ENCODE results near the gene AQP3. TPM values are rescaled to one million over a fixed set of nuclear protein-coding genes. Genes with fewer than 3 reads are reported as not detected.
"Not testable (repeated sequence)": the region's sequence is repeated elsewhere in the genome, so short reads cannot be mapped to it uniquely, and the experiment has no call there.

Gene AQP3
- total RNA-seq, 1 experiment from 2014 or later: 1.0 TPM

DNA sequence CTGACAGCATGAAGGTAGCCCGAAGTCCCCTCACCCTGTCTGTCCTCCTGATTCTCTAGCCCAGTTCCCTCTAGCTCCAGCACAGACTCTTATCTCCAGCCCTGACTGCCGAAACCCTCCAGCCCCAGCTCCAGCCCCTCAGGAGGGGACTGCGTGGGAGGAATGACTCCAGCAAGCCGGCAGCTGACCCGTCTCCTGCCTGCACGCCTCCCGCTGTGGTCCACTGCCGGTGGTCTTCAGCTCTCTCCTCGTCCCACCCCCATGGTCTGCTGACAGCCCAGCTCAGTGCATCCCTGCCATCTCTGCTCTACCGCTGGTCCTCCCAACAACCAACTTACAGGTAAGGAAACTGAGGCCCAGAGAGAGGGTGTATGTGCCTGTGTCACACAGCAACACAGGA lies 45.6 kb downstream of the AQP3 start:
- in situ Hi-C loops (cut with HindIII; ENCODE audit: low pct_unique_long_range_greater_than_20kb, low sequenced_read_pairs); H3K27ac ChIP-seq (ENCODE audit: low read length); BruUV-seq (replicated peaks); H3K4me3 ChIP-seq (ENCODE audit: low read depth in 2 of 2, low read length in 2 of 2); DNase-seq (ENCODE audit: low read depth, low spot score); POLR2A ChIA-PET; H3K9me3 ChIP-seq (ENCODE audit: control insufficient read depth, insufficient read depth, low read depth, low read length); H3K27me3 ChIP-seq (ENCODE audit: control insufficient read depth, insufficient read depth, low read length); H3K4me1 ChIP-seq (ENCODE audit: control insufficient read depth, insufficient read depth, low read length); H3K36me3 ChIP-seq (ENCODE audit: control insufficient read depth, insufficient read depth, low read length); ATAC-seq: not testable (repeated sequence)
- intact Hi-C loops (cut with micrococcal nuclease; ENCODE audit: unreplicated experiment): loop anchor here (5.0 kb wide), 1 partner anchor 50 kb away; no protein-coding TSS in a partner anchor
- CTCF ChIA-PET: interaction anchor here (0.7 to 3.0 kb wide), 3 partner anchors 13 to 122 kb away, joined by 3 to 11 read pairs (median 4); partner anchors contain the start of gene ANKRD18B

DNA sequence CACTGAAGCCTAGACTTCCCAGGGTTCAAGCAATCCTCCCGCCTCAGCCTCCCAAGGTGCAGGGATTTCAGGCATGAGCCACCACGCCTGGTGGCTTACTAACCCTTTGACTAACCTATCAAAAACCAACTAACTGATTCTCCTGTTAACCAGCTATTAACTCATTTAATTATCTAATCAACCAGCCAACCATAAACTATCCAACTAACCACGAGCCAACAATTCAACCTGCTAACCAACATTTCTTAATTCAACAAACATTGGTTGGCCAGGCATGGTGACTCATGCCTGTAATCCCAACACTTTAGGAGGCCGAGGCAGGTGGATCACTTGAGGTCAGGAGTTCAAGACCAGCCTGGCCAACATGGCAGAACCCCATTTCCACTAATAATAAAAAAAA lies 48.3 kb downstream of the AQP3 start:
- H3K4me3 ChIP-seq (ENCODE audit: low read depth in 2 of 2, low read length in 2 of 2); POLR2A ChIA-PET; DNase-seq (ENCODE audit: low read depth, low spot score); BruUV-seq (replicated peaks); H3K27ac ChIP-seq (ENCODE audit: low read length); in situ Hi-C loops (cut with HindIII; ENCODE audit: low pct_unique_long_range_greater_than_20kb, low sequenced_read_pairs); intact Hi-C loops (cut with micrococcal nuclease; ENCODE audit: unreplicated experiment); H3K4me1 ChIP-seq (ENCODE audit: control insufficient read depth, insufficient read depth, low read length); H3K9me3 ChIP-seq (ENCODE audit: control insufficient read depth, insufficient read depth, low read depth, low read length); H3K36me3 ChIP-seq (ENCODE audit: control insufficient read depth, insufficient read depth, low read length); ATAC-seq; CTCF ChIA-PET; H3K27me3 ChIP-seq (ENCODE audit: control insufficient read depth, insufficient read depth, low read length): not testable (repeated sequence)

DNA sequence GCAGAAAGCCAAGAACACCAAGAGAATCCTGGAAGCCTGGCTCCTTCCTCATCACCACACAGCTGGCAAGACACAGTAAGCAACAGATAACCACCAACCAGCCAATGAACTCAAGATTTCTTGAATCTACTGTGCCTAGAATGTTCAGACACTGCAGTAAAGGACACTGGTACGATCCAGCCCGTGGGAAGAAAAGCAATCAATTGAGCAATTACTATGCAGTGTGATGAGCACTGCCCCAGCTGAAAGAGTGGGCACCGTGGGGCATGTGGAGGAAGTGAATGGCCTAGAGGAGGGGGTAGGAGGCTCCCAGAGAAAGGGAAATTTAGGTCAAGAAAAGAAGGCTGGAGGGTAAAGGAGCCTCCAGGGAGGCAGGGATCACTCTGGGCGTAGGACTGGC lies 49.6 kb downstream of the AQP3 start:
- H3K27ac ChIP-seq (ENCODE audit: low read length); in situ Hi-C loops (cut with HindIII; ENCODE audit: low pct_unique_long_range_greater_than_20kb, low sequenced_read_pairs); ATAC-seq; H3K9me3 ChIP-seq (ENCODE audit: control insufficient read depth, insufficient read depth, low read depth, low read length); POLR2A ChIA-PET; intact Hi-C loops (cut with micrococcal nuclease; ENCODE audit: unreplicated experiment); H3K27me3 ChIP-seq (ENCODE audit: control insufficient read depth, insufficient read depth, low read length); DNase-seq (ENCODE audit: low read depth, low spot score); H3K4me1 ChIP-seq (ENCODE audit: control insufficient read depth, insufficient read depth, low read length); H3K4me3 ChIP-seq (ENCODE audit: low read depth in 2 of 2, low read length in 2 of 2); BruUV-seq (replicated peaks); H3K36me3 ChIP-seq (ENCODE audit: control insufficient read depth, insufficient read depth, low read length): not testable (repeated sequence)
- CTCF ChIA-PET: interaction anchor here (0.9 kb wide), 1 partner anchor 23 kb away, joined by 3 read pairs; no protein-coding TSS in a partner anchor

DNA sequence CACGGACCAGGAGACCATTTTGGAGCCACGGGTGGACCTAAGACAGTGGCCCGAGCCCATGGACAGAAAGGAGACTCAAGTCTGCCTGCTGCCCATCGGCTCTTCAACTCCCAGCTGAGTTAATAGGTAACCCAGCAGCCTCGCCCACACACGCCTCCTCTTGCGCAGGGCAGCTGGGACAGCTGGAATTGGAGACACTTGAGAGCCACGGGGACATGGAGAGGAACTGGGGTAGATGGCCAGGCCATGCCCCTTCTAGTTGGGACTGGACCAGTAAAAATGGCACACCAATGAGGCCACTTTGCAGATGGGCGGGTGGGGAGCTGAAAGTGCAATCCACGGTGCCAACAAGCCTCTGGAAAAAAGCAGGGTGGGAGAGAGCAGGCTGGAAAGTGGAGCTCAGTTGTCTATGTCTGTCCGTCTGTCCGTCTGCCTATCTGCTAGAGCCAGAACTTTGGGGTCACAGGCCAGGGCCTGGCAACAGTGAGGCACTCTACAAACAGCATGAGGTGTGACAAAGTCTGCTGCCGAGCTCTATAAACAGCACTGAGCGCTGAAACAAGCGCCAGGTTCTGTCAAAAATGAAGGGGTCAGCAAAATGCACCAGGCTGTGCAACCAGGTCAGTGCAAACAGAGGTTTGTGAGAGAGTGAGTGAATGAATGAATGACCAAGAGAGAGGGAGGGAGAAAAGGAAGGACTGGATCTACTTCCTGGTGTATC lies 52.1 kb downstream of the AQP3 start:
- in situ Hi-C loops (cut with HindIII; ENCODE audit: low pct_unique_long_range_greater_than_20kb, low sequenced_read_pairs); H3K27me3 ChIP-seq (ENCODE audit: control insufficient read depth, insufficient read depth, low read length); BruUV-seq (replicated peaks); H3K36me3 ChIP-seq (ENCODE audit: control insufficient read depth, insufficient read depth, low read length); ATAC-seq; H3K4me1 ChIP-seq (ENCODE audit: control insufficient read depth, insufficient read depth, low read length); H3K9me3 ChIP-seq (ENCODE audit: control insufficient read depth, insufficient read depth, low read depth, low read length); H3K4me3 ChIP-seq (ENCODE audit: low read depth in 2 of 2, low read length in 2 of 2); intact Hi-C loops (cut with micrococcal nuclease; ENCODE audit: unreplicated experiment); H3K27ac ChIP-seq (ENCODE audit: low read length); CTCF ChIA-PET; DNase-seq (ENCODE audit: low read depth, low spot score): not testable (repeated sequence)
- POLR2A ChIA-PET: interaction anchor here (0.7 kb wide), 1 partner anchor 79 kb away, joined by 4 read pairs; no protein-coding TSS in a partner anchor

DNA sequence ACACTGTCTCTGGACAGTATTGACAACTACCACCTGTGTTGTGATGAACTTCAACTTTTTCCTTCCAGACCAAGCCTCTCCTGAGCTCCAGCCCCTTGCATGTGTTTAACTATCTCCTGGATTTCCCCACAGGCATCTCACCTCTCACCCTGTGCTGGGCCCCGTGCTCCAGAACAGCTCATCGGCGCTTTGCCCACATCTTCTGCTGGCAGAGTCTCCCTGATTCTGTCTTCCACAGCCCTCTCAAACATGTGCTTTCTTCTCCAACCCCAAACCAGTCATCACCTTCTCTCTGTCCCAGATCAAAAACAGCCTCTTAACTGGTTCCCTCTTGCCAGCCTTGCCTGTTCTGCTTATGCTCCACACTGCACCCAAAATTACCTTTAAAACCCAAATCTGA lies 53.4 kb downstream of the AQP3 start:
- intact Hi-C loops (cut with micrococcal nuclease; ENCODE audit: unreplicated experiment); H3K4me3 ChIP-seq (ENCODE audit: low read depth in 2 of 2, low read length in 2 of 2); H3K27ac ChIP-seq (ENCODE audit: low read length); BruUV-seq (replicated peaks); H3K9me3 ChIP-seq (ENCODE audit: control insufficient read depth, insufficient read depth, low read depth, low read length); H3K36me3 ChIP-seq (ENCODE audit: control insufficient read depth, insufficient read depth, low read length); H3K27me3 ChIP-seq (ENCODE audit: control insufficient read depth, insufficient read depth, low read length); H3K4me1 ChIP-seq (ENCODE audit: control insufficient read depth, insufficient read depth, low read length); POLR2A ChIA-PET; ATAC-seq; CTCF ChIA-PET; DNase-seq (ENCODE audit: low read depth, low spot score); in situ Hi-C loops (cut with HindIII; ENCODE audit: low pct_unique_long_range_greater_than_20kb, low sequenced_read_pairs): not testable (repeated sequence)
